Measurements from ENCODE around the gene CCR6.
"Not testable (repeated sequence)": the region's sequence is repeated elsewhere in the genome, so short reads cannot be mapped to it uniquely, and the experiment has no call there.

Gene CCR6

DNA sequence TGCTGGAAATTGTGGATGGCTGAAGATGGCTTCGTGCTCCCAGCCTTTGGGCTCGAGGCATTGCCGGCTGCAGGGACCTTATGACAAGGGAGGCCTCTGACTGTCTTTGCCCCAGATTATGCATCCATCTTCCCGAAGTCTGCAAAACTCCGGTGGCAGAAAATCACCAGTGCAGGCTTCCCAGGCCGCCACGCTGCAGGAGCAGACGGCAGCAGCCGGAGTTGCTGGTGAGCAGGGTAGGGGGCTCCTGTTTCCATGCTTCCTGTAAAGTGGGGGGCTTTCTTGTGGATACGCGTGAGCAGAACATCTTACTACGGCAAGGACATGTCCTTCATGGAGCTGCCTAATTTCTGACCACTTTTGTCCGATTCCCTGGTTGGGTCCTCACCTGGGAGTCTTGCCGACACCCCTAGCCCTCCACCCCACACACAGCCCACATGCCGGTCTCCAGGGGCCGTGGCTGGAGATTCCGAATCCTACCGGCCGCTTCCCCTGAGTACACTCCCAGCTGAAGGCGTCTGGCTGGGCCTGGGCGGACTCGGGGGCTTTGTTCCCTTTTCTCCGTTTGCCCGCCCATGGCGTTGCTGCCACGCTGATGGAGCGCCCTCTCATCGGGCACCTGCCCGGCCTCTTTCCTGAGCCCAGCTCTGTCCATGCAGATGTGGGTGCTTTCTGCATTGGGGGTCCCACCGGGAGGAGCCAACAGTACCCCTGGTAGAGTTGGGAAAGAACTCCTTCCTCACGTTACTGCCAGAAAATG lies 56.2 kb downstream of the CCR6 start:
- DNase-seq: not testable (repeated sequence)

DNA sequence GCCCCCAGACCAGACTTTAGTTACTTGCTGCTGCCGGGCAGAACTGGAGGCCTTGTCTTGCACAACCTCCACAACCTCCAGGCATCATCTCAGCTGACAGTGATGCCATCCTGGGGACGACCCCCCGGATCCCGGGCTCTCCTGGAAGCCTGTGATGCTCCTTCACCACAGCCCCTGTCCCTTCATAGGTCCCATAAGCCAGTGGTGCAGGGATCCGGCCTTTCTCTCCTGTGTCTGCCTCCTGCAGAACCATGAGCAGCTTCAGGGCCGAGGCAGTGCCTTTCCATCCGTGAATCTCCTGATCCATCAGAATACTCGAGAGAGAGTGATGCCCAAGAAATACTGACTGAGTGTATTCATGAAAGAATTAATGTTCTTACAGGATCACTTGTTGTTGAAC lies 57.2 kb downstream of the CCR6 start:
- not testable (repeated sequence) for DNase-seq

DNA sequence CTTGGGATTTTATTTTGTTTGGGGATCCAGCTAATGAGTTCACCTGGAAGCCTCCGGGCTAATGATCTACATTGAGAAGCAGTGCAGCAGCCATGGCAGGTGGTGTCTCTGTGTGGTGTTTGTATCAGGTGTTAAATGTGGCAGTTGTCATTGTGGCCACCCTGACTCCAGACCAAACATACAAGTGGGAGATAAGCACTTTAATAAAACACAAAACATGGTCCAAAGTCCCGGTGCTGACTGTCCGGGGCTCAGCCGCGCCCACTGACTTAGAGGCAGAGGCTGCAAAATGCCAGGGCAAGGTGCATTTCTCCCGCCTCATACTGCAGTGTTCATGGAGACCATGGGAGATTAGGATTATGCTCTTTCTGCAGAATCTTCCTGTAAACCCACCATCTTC lies 58.5 kb downstream of the CCR6 start:
- not testable (repeated sequence) for DNase-seq

DNA sequence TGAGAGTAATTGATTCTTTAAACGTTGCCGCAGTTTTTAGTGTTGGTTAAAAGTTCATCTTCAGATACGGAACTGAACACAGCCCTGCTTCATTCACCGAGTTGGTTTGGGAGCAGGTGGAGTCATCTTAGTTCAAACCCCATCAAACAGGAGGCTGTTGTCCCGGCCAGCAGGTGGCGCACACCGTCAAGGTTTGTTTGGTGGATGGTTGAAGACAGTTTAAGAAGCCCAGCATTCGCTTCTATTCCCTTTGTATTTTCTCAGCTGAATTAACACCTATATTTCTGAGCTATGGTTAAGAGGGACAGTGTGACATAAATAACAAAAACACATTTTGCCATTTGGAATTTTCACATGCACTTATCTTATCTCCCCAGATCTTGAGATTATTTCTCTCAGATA lies 60.0 kb downstream of the CCR6 start:
- DNase-seq: not testable (repeated sequence)

DNA sequence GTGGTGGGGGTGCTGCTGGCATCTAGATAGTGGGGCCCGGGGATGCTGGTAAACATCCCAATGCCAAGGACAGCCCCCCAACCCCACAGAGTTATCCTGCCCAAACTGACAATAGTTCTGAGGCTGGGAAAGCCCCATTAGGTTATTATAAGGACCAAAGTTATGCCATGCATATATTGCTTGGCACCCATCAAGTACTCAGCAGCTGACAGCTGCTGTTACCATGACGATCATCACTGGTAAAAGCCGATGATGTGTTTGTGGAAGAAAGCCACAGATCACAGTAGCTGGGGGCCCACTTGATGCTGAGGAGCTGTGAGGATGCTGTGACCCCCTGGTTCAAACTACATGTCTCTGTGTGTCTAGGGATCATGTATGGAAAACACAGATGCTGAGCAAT lies 62.2 kb downstream of the CCR6 start:
- not testable (repeated sequence) for DNase-seq

DNA sequence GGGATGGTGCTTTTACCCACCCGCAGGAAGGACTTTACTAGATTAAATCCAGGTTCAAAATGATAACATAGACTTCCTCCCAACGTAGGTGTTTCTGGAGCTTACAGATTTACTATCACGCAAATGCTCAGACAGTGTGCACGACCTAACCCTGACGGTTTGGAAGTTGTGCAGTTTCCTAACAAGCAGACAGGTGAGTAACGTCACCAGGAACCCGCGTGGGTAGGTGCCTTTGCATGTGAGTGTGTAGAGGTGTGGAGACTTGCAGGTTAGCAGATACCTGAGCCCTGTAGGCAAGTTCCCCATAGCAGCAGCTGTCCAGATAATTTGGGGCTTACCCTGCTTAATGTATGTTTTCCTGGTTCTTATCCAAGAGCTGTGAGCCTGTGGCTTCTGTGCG lies 64.4 kb downstream of the CCR6 start:
- DNase-seq: not testable (repeated sequence)

Data from stimulated activated naive CD4-positive, alpha-beta T cell treated with Interleukin-2 at 50 U/mL for 16 hours (primary cell).